Activated naive CD8-positive, alpha-beta T cell treated with anti-CD3 and anti-CD28 coated beads, Interleukin-2, amount 10 ng/mL, durations not matched to agents 7 days and 5 days (primary cell): ENCODE measurements around the gene ABCD3. TPM values are rescaled to one million over a fixed set of nuclear protein-coding genes. Genes with fewer than 3 reads are reported as not detected.
A peak's percentile ranks its signal among the peaks of the same experiment; 100 is the strongest.

Source experiments
- ATAC-seq: fragments of 150-1000 bp; cut with Tn5 transposase; one replicate; pipeline ENCODE4 v1.10.0; 2021; ENCODE audit warnings: low read depth, moderate library complexity
- POLR2A ChIA-PET: fragments of 350-600 bp; sonication (Branson Sonifier 250); formaldehyde crosslinking; loops from one replicate; lab custom pipeline; 2021; ENCODE audit warnings: antibody characterized with exemption; lab: Charles Lee
- DNase-seq: peaks from one replicate; pipeline ENCODE4 v3.0.0; 2021
- H3K27ac Mint-ChIP-seq: one replicate; pipeline ENCODE4 v1.8.0; 2022; ENCODE audit warnings: mild to moderate bottlenecking, mixed read lengths
- H3K27me3 Mint-ChIP-seq: one replicate; pipeline ENCODE4 v1.8.0; 2022; ENCODE audit warnings: mild to moderate bottlenecking, moderate library complexity, mixed read lengths
- H3K36me3 Mint-ChIP-seq: one replicate; pipeline ENCODE4 v1.8.0; 2021; ENCODE audit warnings: mild to moderate bottlenecking, mixed read lengths
- H3K4me1 Mint-ChIP-seq: one replicate; pipeline ENCODE4 v1.8.0; 2021; ENCODE audit warnings: mixed read lengths
- H3K4me3 Mint-ChIP-seq: one replicate; pipeline ENCODE4 v1.8.0; 2022; ENCODE audit warnings: mild to moderate bottlenecking, moderate library complexity, mixed read lengths
- H3K9me3 Mint-ChIP-seq: one replicate; pipeline ENCODE4 v1.8.0; 2021; ENCODE audit warnings: mixed read lengths
- total RNA-seq, 2 experiments: library from RNA; stranded (reverse); gene quantifications; one replicate each; pipeline ENCODE4 v1.2.3, GENCODE V29; 2021

Gene ABCD3
- total RNA-seq, 2 experiments from 2014 or later, result 22.6 to 26.0 TPM

GRCh38 chr1:94542088-94542870 is 124.1 kb downstream of the ABCD3 start:
- POLR2A ChIA-PET, result interaction anchor here (0.6 to 0.7 kb wide), 2 partner anchors 315 to 628 kb away, joined by 3 to 5 read pairs; no protein-coding TSS in a partner anchor
- H3K27ac Mint-ChIP-seq, result no peak overlapping the region
- H3K27me3 Mint-ChIP-seq, result peaks cover 70% of the 10 kb centered on the region
- ATAC-seq (peak; percentile 8), DNase-seq (no peak)
- peaks cover 8% of the 10 kb centered on the region for H3K4me1 Mint-ChIP-seq
- no peaks in the 10 kb centered on the region for H3K9me3 Mint-ChIP-seq
- no peaks in the 10 kb centered on the region for H3K36me3 Mint-ChIP-seq
- H3K4me3 Mint-ChIP-seq, result peak overlapping the region; percentile 84

GRCh38 chr1:94543001-94543400 is 124.8 kb downstream of the ABCD3 start:
- H3K36me3 Mint-ChIP-seq, result no peaks in the 10 kb centered on the region
- no peak for DNase-seq
- H3K27me3 Mint-ChIP-seq, result peaks cover 68% of the 10 kb centered on the region
- H3K9me3 Mint-ChIP-seq, result no peaks in the 10 kb centered on the region
- ATAC-seq, result no peak
- POLR2A ChIA-PET, result interaction anchor here (0.7 kb wide), 1 partner anchor 629 kb away, joined by 3 read pairs; no protein-coding TSS in a partner anchor
- H3K4me1 Mint-ChIP-seq, result peaks cover 8% of the 10 kb centered on the region
- H3K4me3 Mint-ChIP-seq, result peak overlapping the region; percentile 84
- no peak overlapping the region for H3K27ac Mint-ChIP-seq

GRCh38 chr1:94543893-94544635 is 125.9 kb downstream of the ABCD3 start:
- no peaks in the 10 kb centered on the region for H3K9me3 Mint-ChIP-seq
- POLR2A ChIA-PET, result no interaction called here
- H3K4me3 Mint-ChIP-seq, result no peak overlapping the region

GRCh38 chr1:94544706-94545490 is 126.7 kb downstream of the ABCD3 start:
- ATAC-seq (no peak), DNase-seq (no peak)
- H3K27ac Mint-ChIP-seq, result no peak overlapping the region
- POLR2A ChIA-PET, result no interaction called here
- no peaks in the 10 kb centered on the region for H3K36me3 Mint-ChIP-seq
- H3K4me3 Mint-ChIP-seq, result no peak overlapping the region
- H3K27me3 Mint-ChIP-seq, result peaks cover 59% of the 10 kb centered on the region
- H3K4me1 Mint-ChIP-seq, result peaks cover 8% of the 10 kb centered on the region
- H3K9me3 Mint-ChIP-seq, result no peaks in the 10 kb centered on the region

More at GRCh38 chr1:94543893-94544635, 125.9 kb downstream of the ABCD3 start:
- ATAC-seq (no peak), DNase-seq (no peak)
- Mint-ChIP-seq H3K36me3 (no peaks in the 10 kb centered on the region), H3K4me1 (peaks cover 8% of the 10 kb centered on the region), H3K27me3 (peaks cover 64% of the 10 kb centered on the region), H3K27ac (no peak overlapping the region)

- POLR2A ChIA-PET, result no interaction called here
- Mint-ChIP-seq H3K27me3 (peaks cover 29% of the 10 kb centered on the region), H3K4me3 (no peak overlapping the region), H3K27ac (no peak overlapping the region), H3K9me3 (no peaks in the 10 kb centered on the region), H3K36me3 (no peaks in the 10 kb centered on the region), H3K4me1 (no peaks in the 10 kb centered on the region)
- ATAC-seq (no peak), DNase-seq (no peak)
These were observed 131.5 kb downstream of the ABCD3 start for GRCh38 chr1:94549706-94550105.

- Mint-ChIP-seq H3K36me3 (no peaks in the 10 kb centered on the region), H3K4me1 (no peaks in the 10 kb centered on the region), H3K27ac (no peak overlapping the region), H3K9me3 (no peaks in the 10 kb centered on the region), H3K27me3 (peaks cover 29% of the 10 kb centered on the region), H3K4me3 (no peak overlapping the region)
- DNase-seq (no peak), ATAC-seq (no peak)
- POLR2A ChIA-PET, result no interaction called here
These were observed 132.2 kb downstream of the ABCD3 start for GRCh38 chr1:94550396-94550795.

- DNase-seq (no peak), ATAC-seq (no peak)
- POLR2A ChIA-PET, result no interaction called here
- Mint-ChIP-seq H3K27ac (no peak overlapping the region), H3K9me3 (no peaks in the 10 kb centered on the region), H3K4me1 (no peaks in the 10 kb centered on the region), H3K4me3 (no peak overlapping the region), H3K27me3 (peaks cover 28% of the 10 kb centered on the region), H3K36me3 (no peaks in the 10 kb centered on the region)
These were observed 132.6 kb downstream of the ABCD3 start for GRCh38 chr1:94550800-94551241.

GRCh38 chr1:94551449-94551848 is 133.3 kb downstream of the ABCD3 start:
- ATAC-seq (no peak), DNase-seq (no peak)
- no peaks in the 10 kb centered on the region for H3K36me3 Mint-ChIP-seq
- H3K4me1 Mint-ChIP-seq, result no peaks in the 10 kb centered on the region
- peaks cover 22% of the 10 kb centered on the region for H3K27me3 Mint-ChIP-seq
- no peaks in the 10 kb centered on the region for H3K9me3 Mint-ChIP-seq
- H3K4me3 Mint-ChIP-seq, result no peak overlapping the region
- POLR2A ChIA-PET, result no interaction called here
- no peak overlapping the region for H3K27ac Mint-ChIP-seq

- H3K36me3 Mint-ChIP-seq, result no peaks in the 10 kb centered on the region
- H3K9me3 Mint-ChIP-seq, result no peaks in the 10 kb centered on the region
- no peak for ATAC-seq
- H3K27ac Mint-ChIP-seq, result no peak overlapping the region
- H3K4me3 Mint-ChIP-seq, result no peak overlapping the region
- POLR2A ChIA-PET, result no interaction called here
- DNase-seq, result no peak
- no peaks in the 10 kb centered on the region for H3K4me1 Mint-ChIP-seq
- peaks cover 17% of the 10 kb centered on the region for H3K27me3 Mint-ChIP-seq
These were observed 133.9 kb downstream of the ABCD3 start for GRCh38 chr1:94552071-94552586.

- no peaks in the 10 kb centered on the region for H3K9me3 Mint-ChIP-seq
These were observed 135.1 kb downstream of the ABCD3 start for GRCh38 chr1:94553323-94553730.

GRCh38 chr1:94553931-94554330 is 135.7 kb downstream of the ABCD3 start:
- DNase-seq (no peak), ATAC-seq (no peak)
- no peak overlapping the region for H3K4me3 Mint-ChIP-seq
- POLR2A ChIA-PET, result no interaction called here
- H3K27ac Mint-ChIP-seq, result no peak overlapping the region
- no peaks in the 10 kb centered on the region for H3K36me3 Mint-ChIP-seq
- H3K9me3 Mint-ChIP-seq, result no peaks in the 10 kb centered on the region
- H3K4me1 Mint-ChIP-seq, result no peaks in the 10 kb centered on the region
- peaks cover 11% of the 10 kb centered on the region for H3K27me3 Mint-ChIP-seq

More at GRCh38 chr1:94553323-94553730, 135.1 kb downstream of the ABCD3 start:
- no peak for ATAC-seq
- Mint-ChIP-seq H3K27me3 (peaks cover 11% of the 10 kb centered on the region), H3K36me3 (no peaks in the 10 kb centered on the region), H3K27ac (no peak overlapping the region), H3K4me3 (no peak overlapping the region), H3K4me1 (no peaks in the 10 kb centered on the region)
- POLR2A ChIA-PET, result no interaction called here
- DNase-seq, result no peak

GRCh38 chr1:94554580-94554979 is 136.4 kb downstream of the ABCD3 start:
- Mint-ChIP-seq H3K27ac (no peak overlapping the region), H3K9me3 (no peaks in the 10 kb centered on the region), H3K4me1 (no peaks in the 10 kb centered on the region), H3K36me3 (no peaks in the 10 kb centered on the region), H3K27me3 (peaks cover 9% of the 10 kb centered on the region), H3K4me3 (no peak overlapping the region)
- POLR2A ChIA-PET, result no interaction called here
- DNase-seq (no peak), ATAC-seq (no peak)

GRCh38 chr1:94555091-94555490 is 136.9 kb downstream of the ABCD3 start:
- DNase-seq (no peak), ATAC-seq (no peak)
- peaks cover 9% of the 10 kb centered on the region for H3K27me3 Mint-ChIP-seq
- no peak overlapping the region for H3K27ac Mint-ChIP-seq
- H3K36me3 Mint-ChIP-seq, result no peaks in the 10 kb centered on the region
- no peaks in the 10 kb centered on the region for H3K4me1 Mint-ChIP-seq
- POLR2A ChIA-PET, result no interaction called here
- H3K4me3 Mint-ChIP-seq, result no peak overlapping the region
- H3K9me3 Mint-ChIP-seq, result no peaks in the 10 kb centered on the region
